HepG2 (cell line): ENCODE measurements around the gene BCAT1. TPM values are rescaled to one million over a fixed set of nuclear protein-coding genes. Genes with fewer than 3 reads are reported as not detected.

ENCODE experiments used
- ATAC-seq: fragments of 200-7000 bp; cut with Tn5 transposase; 3 replicates; pipeline ENCODE4 v1.9.1; 2020; ENCODE audit warnings: mild to moderate bottlenecking, moderate library complexity
- BruUV-seq: library from RNA; stranded (reverse); fragments of 400-500 nt; replicated peaks from 2 replicates; lab custom pipeline; 2021; lab: Mats Ljungman, UMichigan
- CTCF ChIA-PET: fragments of 300-600 bp; formaldehyde crosslinking; extraction: SDS; loops from one replicate; lab custom pipeline; 2021; ENCODE audit warnings: low total read pairs, inconsistent platforms, low intra/inter-chr PET ratio; lab: Yijun Ruan, JAX
- POLR2A ChIA-PET: fragments of 350-600 bp; sonication (Branson Sonifier 250); formaldehyde crosslinking; loops from one replicate; lab custom pipeline; 2020; ENCODE audit warnings: antibody characterized with exemption, inconsistent platforms; lab: Yijun Ruan, JAX
- DNase-seq: peaks from one replicate; pipeline ENCODE4 v3.0.0-alpha.2; 2015; ENCODE audit warnings: low spot score
- FAIRE-seq: peaks from 3 replicates; lab custom pipeline; 2011; peaks lifted over from hg19 to GRCh38; lab: Jason Lieb, UNC
- H2AFZ ChIP-seq: one replicate; pipeline ENCODE4 v1.6.1; 2011; ENCODE audit warnings: low read length, inconsistent platforms
- H3K27ac ChIP-seq: fragments of 300-600 bp; 3 replicates; pipeline ENCODE4 v1.8.0; 2011; ENCODE audit warnings: mixed run types, mild to moderate bottlenecking, mixed read lengths, low read length, inconsistent platforms; ENCODE audit not compliant: insufficient read depth; ENCODE audit errors: extremely low read length
- H3K27me3 ChIP-seq, 2 experiments: fragments of 200-600 bp in 1 of 2; 2 replicates in 1 of 2; 3 replicates in 1 of 2; pipeline versions ENCODE4 v1.6.0 to v1.8.0; 2011; ENCODE audit warnings: low read length in 2 of 2, mild to moderate bottlenecking in 2 of 2, moderate library complexity in 2 of 2, inconsistent platforms in 1 of 2; ENCODE audit not compliant: insufficient read depth in 2 of 2, control insufficient read depth in 1 of 2
- H3K36me3 ChIP-seq, 2 experiments: fragments of 200-600 bp in 1 of 2; replicated peaks in 1 of 2; 2 replicates in 1 of 2; 3 replicates in 1 of 2; pipeline versions ENCODE4 v1.5.1 to v1.8.0; 2011; ENCODE audit warnings: low read length in 2 of 2, inconsistent platforms in 1 of 2; ENCODE audit not compliant: insufficient read depth in 2 of 2, control insufficient read depth in 1 of 2
- H3K4me1 ChIP-seq: 2 replicates; pipeline ENCODE4 v1.5.1; 2012; ENCODE audit warnings: low read length, inconsistent platforms; ENCODE audit not compliant: insufficient read depth
- H3K4me2 ChIP-seq: 2 replicates; pipeline ENCODE4 v1.6.0; 2011; ENCODE audit warnings: low read depth, low read length, inconsistent platforms
- H3K4me3 ChIP-seq, 3 experiments: fragments of 200-600 bp in 1 of 3; sonication (generic), shearing (Covaris generic) in 1 of 3; replicated peaks in 1 of 3; 2 replicates each; pipeline ENCODE4 v1.5.1; 2011 to 2016; ENCODE audit warnings: low read length in 3 of 3, inconsistent platforms in 2 of 3, low read depth in 2 of 3, mild to moderate bottlenecking in 2 of 3, control low read depth in 1 of 3, mixed read lengths in 1 of 3; ENCODE audit not compliant: insufficient read depth in 1 of 3
- H3K79me2 ChIP-seq: one replicate; pipeline ENCODE4 v1.6.1; 2011; ENCODE audit warnings: low read length, inconsistent platforms; ENCODE audit not compliant: insufficient read depth
- H3K9ac ChIP-seq: 2 replicates; pipeline ENCODE4 v1.6.0; 2011; ENCODE audit warnings: mild to moderate bottlenecking, low read depth, low read length, inconsistent platforms; ENCODE audit not compliant: insufficient read depth
- H3K9me3 ChIP-seq: 2 replicates; pipeline ENCODE4 v1.5.1; 2012; ENCODE audit warnings: mild to moderate bottlenecking, low read length
- H4K20me1 ChIP-seq: 2 replicates; pipeline ENCODE4 v1.6.0; 2011; ENCODE audit warnings: inconsistent platforms, mild to moderate bottlenecking, low read length, moderate library complexity; ENCODE audit not compliant: insufficient read depth
- ELK4 ChIP-seq: sonication (generic); formaldehyde crosslinking; IDR thresholded peaks from 2 replicates; pipeline ENCODE4 v1.9.0; 2021; ENCODE audit warnings: missing genetic modification reagents, borderline replicate concordance
- MAFF ChIP-seq: IDR thresholded peaks from 2 replicates; pipeline ENCODE4 v1.6.1; 2011; ENCODE audit warnings: low read depth, low read length, improper control_type of control experiment
- MAFK ChIP-seq, 2 experiments: IDR thresholded peaks in 1 of 2; conservative IDR thresholded peaks in 1 of 2; 2 replicates each; pipeline ENCODE4 v1.6.1; 2011; ENCODE audit warnings: improper control_type of control experiment in 2 of 2, low read length in 2 of 2
- PHF21A ChIP-seq: sonication (generic); formaldehyde crosslinking; IDR thresholded peaks from 2 replicates; pipeline ENCODE4 v1.5.0; 2020; ENCODE audit warnings: mild to moderate bottlenecking, missing genetic modification reagents
- SRSF1 ChIP-seq: fragments of 200-400 bp; formaldehyde crosslinking; optimal IDR thresholded peaks from 2 replicates; pipeline ENCODE3; 2017; ENCODE audit warnings: mild to moderate bottlenecking, low read depth, low read length, moderate library complexity
- ZFP37 ChIP-seq: sonication (generic); formaldehyde crosslinking; IDR thresholded peaks from 2 replicates; pipeline ENCODE4 v1.4.0; 2020; ENCODE audit warnings: missing genetic modification reagents, borderline replicate concordance
- ZNF121 ChIP-seq: sonication (generic); formaldehyde crosslinking; IDR thresholded peaks from 2 replicates; pipeline ENCODE4 v1.5.0; 2020; ENCODE audit warnings: mild to moderate bottlenecking, missing genetic modification reagents
- WGBS: methylation state at CpG from one replicate; pipeline ENCODE4 v1.1.6; 2017; ENCODE audit warnings: low lambda C conversion rate; 5-methylcytosine and 5-hydroxymethylcytosine counted together
- in situ Hi-C: cut with HindIII; loops from 2 replicates; pipeline ENCODE4 v1.10.0; 2017; ENCODE audit warnings: low pct_unique_long_range_greater_than_20kb; ENCODE audit not compliant: extremely low pct_ligation_motif_present
- intact Hi-C: fragments of 100-400 bp; cut with micrococcal nuclease; formaldehyde crosslinking; loops from one replicate; pipeline ENCODE4 v1.10.0; 2022; ENCODE audit not compliant: unreplicated experiment
- polyA plus RNA-seq, 8 experiments: library from polyadenylated mRNA; depleted of rRNA in 3 of 8; stranded (reverse) in 7 of 8; unstranded in 1 of 8; fragments of >200 nt; fragmentation: Illumina TruSeq in 4 of 8; extraction: Trizol in 4 of 8; gene quantifications; 2 replicates each; pipeline versions ENCODE4 v1.2.1 to v1.2.3, GENCODE V29; 2011 to 2016; ENCODE audit warnings: low read depth in 4 of 8, missing spikeins in 1 of 8, mixed read lengths in 1 of 8; ENCODE audit not compliant: insufficient read depth in 1 of 8
- total RNA-seq, 5 experiments: library from RNA; depleted of rRNA; stranded (reverse); fragments of >200 nt; fragmentation: Illumina TruSeq; extraction: Trizol; gene quantifications; 2 replicates each; pipeline ENCODE4 v1.2.3, GENCODE V29; 2016; ENCODE audit warnings: low read depth in 1 of 5
- TF ChIP-seq, protein P1 (sequence below): sonication (generic); formaldehyde crosslinking; IDR thresholded peaks from 2 replicates; pipeline ENCODE4 v1.5.0; 2020; ENCODE audit warnings: missing genetic modification reagents

Gene BCAT1
- total and polyA plus RNA-seq, 2 of the 13 experiments (the other 11 are each of a cell fraction or from before 2014, with no cell fraction given): 8.0 to 75.5 TPM

DNA sequence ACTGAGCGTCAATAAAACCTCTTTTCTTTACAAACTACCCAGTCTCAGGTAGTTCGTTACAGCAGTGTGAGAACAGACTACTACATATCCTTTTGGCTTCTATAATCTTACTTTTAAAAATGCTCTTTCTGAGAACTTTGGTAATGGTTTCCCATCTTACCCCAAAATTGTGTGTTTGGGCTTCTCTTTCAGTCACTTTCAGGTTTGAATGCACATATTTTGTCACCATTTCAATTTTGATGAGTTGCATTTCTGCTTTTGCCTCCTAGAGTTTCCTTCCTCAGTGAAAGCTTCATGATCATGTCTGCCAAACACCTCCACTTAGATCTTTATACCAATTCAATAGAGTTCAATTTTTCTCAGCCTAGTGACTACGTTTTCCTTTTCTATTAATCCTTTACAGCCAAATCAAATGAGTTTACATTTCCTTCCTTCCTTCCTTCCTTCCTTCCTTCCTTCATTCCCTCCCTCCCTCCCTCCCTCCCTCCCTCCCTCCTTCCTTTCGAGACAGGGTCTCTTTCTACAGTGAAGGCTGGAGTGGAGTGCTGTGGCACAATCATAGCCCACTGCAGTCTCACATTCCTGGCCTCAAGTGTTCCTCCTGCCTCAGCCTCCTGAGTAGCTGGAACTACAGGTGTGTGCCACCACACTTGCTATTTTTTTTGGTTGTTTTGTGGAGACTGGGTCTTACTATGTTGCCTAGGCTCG, 124.9 kb downstream of the BCAT1 start:
- POLR2A ChIA-PET: no interaction called here

More for the DNA sequence above, 124.9 kb downstream of the BCAT1 start:
- Histone ChIP-seq H3K4me3 (no peak overlapping the region), H3K27ac (no peak overlapping the region), H3K27me3 (no peaks in the 10 kb centered on the region), H2AFZ (no peak overlapping the region), H3K9me3 (no peaks in the 10 kb centered on the region), H3K9ac (no peak overlapping the region), H3K79me2 (no peaks in the 10 kb centered on the region), H3K4me1 (no peaks in the 10 kb centered on the region), H4K20me1 (no peaks in the 10 kb centered on the region), H3K4me2 (no peak overlapping the region), H3K36me3 (peaks cover 0 to 32% of the 10 kb centered on the region in 2 experiments; a peak in 3 of 5 replicates)
- no TSS peak for BruUV-seq
- CTCF ChIA-PET: no interaction called here
- TF ChIP-seq ELK4 (no peak), ZNF121 (no peak), PHF21A (no peak), SRSF1 (no peak), MAFK (conservative IDR thresholded peaks at IDR 0.05 in 1 of 2, IDR thresholded peaks at IDR 0.05 in 1 of 2; ENCODE audit: low read length in 2 of 2) (0 out of 4 replicates have a peak, but pooled peaks of 1 of the 2 experiments have one; percentile 9), ZFP37 (no peak), MAFF (no peak)
- TF ChIP-seq, protein P1, sequence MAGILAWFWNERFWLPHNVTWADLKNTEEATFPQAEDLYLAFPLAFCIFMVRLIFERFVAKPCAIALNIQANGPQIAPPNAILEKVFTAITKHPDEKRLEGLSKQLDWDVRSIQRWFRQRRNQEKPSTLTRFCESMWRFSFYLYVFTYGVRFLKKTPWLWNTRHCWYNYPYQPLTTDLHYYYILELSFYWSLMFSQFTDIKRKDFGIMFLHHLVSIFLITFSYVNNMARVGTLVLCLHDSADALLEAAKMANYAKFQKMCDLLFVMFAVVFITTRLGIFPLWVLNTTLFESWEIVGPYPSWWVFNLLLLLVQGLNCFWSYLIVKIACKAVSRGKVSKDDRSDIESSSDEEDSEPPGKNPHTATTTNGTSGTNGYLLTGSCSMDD: no peak
- in situ Hi-C loops: no loop called here
- intact Hi-C loops: no loop called here
- no peak for DNase-seq
- ATAC-seq: no peak
- FAIRE-seq: no peak
- WGBS: 84% methylated on average over 5 of the region's 5 CpGs
